Ramos (cell line): ENCODE results near the gene PARP12.

Experiments used
- in situ Hi-C: fragments of 300-500 bp; cut with MboI; formaldehyde crosslinking; loops from one replicate; pipeline ENCODE4 v1.14.3; 2022; ENCODE audit warnings: low sequenced_read_pairs; ENCODE audit not compliant: unreplicated experiment

Gene PARP12

GRCh38 chr7:139976055-139976837, 86.5 kb downstream of the PARP12 start:
- in situ Hi-C loops, result no loop called here

- in situ Hi-C loops, result no loop called here
These were observed 88.5 kb downstream of the PARP12 start for GRCh38 chr7:139974179-139974811.
